Tibial nerve (tissue), 3 donors: Measurements from ENCODE around the gene LIN52.

Experiments used
- CTCF ChIP-seq, 5 experiments: fragments of 200-600 bp in 3 of 5; fragments of 450-650 bp in 2 of 5; sonication (generic) in 3 of 5; IDR thresholded peaks; one replicate each; pipeline ENCODE4 v1.5.1; 2016 to 2019; ENCODE audit warnings: antibody characterized with exemption in 5 of 5, mild to moderate bottlenecking in 3 of 5, moderate library complexity in 2 of 5
- POLR2A ChIP-seq, 2 donors: fragments of 450-650 bp; IDR thresholded peaks; one replicate each; pipeline ENCODE4 v1.6.1; 2017; ENCODE audit warnings: antibody characterized with exemption in 2 of 2, mild to moderate bottlenecking in 2 of 2, moderate library complexity in 2 of 2

- no peak for TF ChIP-seq POLR2A (IDR thresholded peaks at IDR 0.05)
- no peak for TF ChIP-seq CTCF (IDR thresholded peaks at IDR 0.05)
These were observed 3.3 kb upstream of the LIN52 start for GRCh38 chr14:74081491-74081890.
